HepG2 (cell line): ENCODE measurements around the gene PTCD1. TPM values are rescaled to one million over a fixed set of nuclear protein-coding genes. Genes with fewer than 3 reads are reported as not detected.

Experiments
- ATAC-seq: fragments of 200-7000 bp; cut with Tn5 transposase; 3 replicates; pipeline ENCODE4 v1.9.1; 2020; ENCODE audit warnings: mild to moderate bottlenecking, moderate library complexity
- BruUV-seq: library from RNA; stranded (reverse); fragments of 400-500 nt; replicated peaks from 2 replicates; lab custom pipeline; 2021; lab: Mats Ljungman, UMichigan
- CTCF ChIA-PET: fragments of 300-600 bp; formaldehyde crosslinking; extraction: SDS; loops from one replicate; lab custom pipeline; 2021; ENCODE audit warnings: low total read pairs, inconsistent platforms, low intra/inter-chr PET ratio; lab: Yijun Ruan, JAX
- POLR2A ChIA-PET: fragments of 350-600 bp; sonication (Branson Sonifier 250); formaldehyde crosslinking; loops from one replicate; lab custom pipeline; 2020; ENCODE audit warnings: antibody characterized with exemption, inconsistent platforms; lab: Yijun Ruan, JAX
- DNase-seq: peaks from one replicate; pipeline ENCODE4 v3.0.0-alpha.2; 2015; ENCODE audit warnings: low spot score
- FAIRE-seq: peaks from 3 replicates; lab custom pipeline; 2011; peaks lifted over from hg19 to GRCh38; lab: Jason Lieb, UNC
- H2AFZ ChIP-seq: one replicate; pipeline ENCODE4 v1.6.1; 2011; ENCODE audit warnings: low read length, inconsistent platforms
- H3K27ac ChIP-seq: fragments of 300-600 bp; 3 replicates; pipeline ENCODE4 v1.8.0; 2011; ENCODE audit warnings: mixed run types, mild to moderate bottlenecking, mixed read lengths, low read length, inconsistent platforms; ENCODE audit not compliant: insufficient read depth; ENCODE audit errors: extremely low read length
- H3K27me3 ChIP-seq, 2 experiments: fragments of 200-600 bp in 1 of 2; 2 replicates in 1 of 2; 3 replicates in 1 of 2; pipeline versions ENCODE4 v1.6.0 to v1.8.0; 2011; ENCODE audit warnings: low read length in 2 of 2, mild to moderate bottlenecking in 2 of 2, moderate library complexity in 2 of 2, inconsistent platforms in 1 of 2; ENCODE audit not compliant: insufficient read depth in 2 of 2, control insufficient read depth in 1 of 2
- H3K36me3 ChIP-seq, 2 experiments: fragments of 200-600 bp in 1 of 2; replicated peaks in 1 of 2; 2 replicates in 1 of 2; 3 replicates in 1 of 2; pipeline versions ENCODE4 v1.5.1 to v1.8.0; 2011; ENCODE audit warnings: low read length in 2 of 2, inconsistent platforms in 1 of 2; ENCODE audit not compliant: insufficient read depth in 2 of 2, control insufficient read depth in 1 of 2
- H3K4me1 ChIP-seq: 2 replicates; pipeline ENCODE4 v1.5.1; 2012; ENCODE audit warnings: low read length, inconsistent platforms; ENCODE audit not compliant: insufficient read depth
- H3K4me2 ChIP-seq: 2 replicates; pipeline ENCODE4 v1.6.0; 2011; ENCODE audit warnings: low read depth, low read length, inconsistent platforms
- H3K4me3 ChIP-seq, 3 experiments: fragments of 200-600 bp in 1 of 3; sonication (generic), shearing (Covaris generic) in 1 of 3; replicated peaks in 1 of 3; 2 replicates each; pipeline ENCODE4 v1.5.1; 2011 to 2016; ENCODE audit warnings: low read length in 3 of 3, inconsistent platforms in 2 of 3, low read depth in 2 of 3, mild to moderate bottlenecking in 2 of 3, control low read depth in 1 of 3, mixed read lengths in 1 of 3; ENCODE audit not compliant: insufficient read depth in 1 of 3
- H3K79me2 ChIP-seq: one replicate; pipeline ENCODE4 v1.6.1; 2011; ENCODE audit warnings: low read length, inconsistent platforms; ENCODE audit not compliant: insufficient read depth
- H3K9ac ChIP-seq: 2 replicates; pipeline ENCODE4 v1.6.0; 2011; ENCODE audit warnings: mild to moderate bottlenecking, low read depth, low read length, inconsistent platforms; ENCODE audit not compliant: insufficient read depth
- H3K9me3 ChIP-seq: 2 replicates; pipeline ENCODE4 v1.5.1; 2012; ENCODE audit warnings: mild to moderate bottlenecking, low read length
- H4K20me1 ChIP-seq: 2 replicates; pipeline ENCODE4 v1.6.0; 2011; ENCODE audit warnings: inconsistent platforms, mild to moderate bottlenecking, low read length, moderate library complexity; ENCODE audit not compliant: insufficient read depth
- AKAP8 ChIP-seq: sonication (generic); formaldehyde crosslinking; IDR thresholded peaks from 2 replicates; pipeline ENCODE4 v1.5.1; 2020; ENCODE audit warnings: mild to moderate bottlenecking, missing genetic modification reagents
- CEBPZ ChIP-seq: IDR thresholded peaks from 2 replicates; pipeline ENCODE4 v1.6.1; 2012; ENCODE audit warnings: low read length, improper control_type of control experiment
- CENPT ChIP-seq: sonication (generic); formaldehyde crosslinking; IDR thresholded peaks from 2 replicates; pipeline ENCODE4 v1.8.0; 2022; ENCODE audit warnings: low read depth, mild to moderate bottlenecking, moderate library complexity, missing genetic modification reagents
- EP300 ChIP-seq, 3 experiments: sonication (generic) in 1 of 3; formaldehyde crosslinking in 1 of 3; IDR thresholded peaks; 2 replicates each; pipeline versions ENCODE4 v1.5.1 to v1.6.1; 2011 to 2020; ENCODE audit warnings: low read depth in 2 of 3, low read length in 2 of 3, borderline replicate concordance in 1 of 3, improper control_type of control experiment in 1 of 3, mild to moderate bottlenecking in 1 of 3, missing genetic modification reagents in 1 of 3, moderate library complexity in 1 of 3
- FOXA1 ChIP-seq, 2 experiments: fragments of 450-650 bp in 1 of 2; sonication (generic) in 1 of 2; formaldehyde crosslinking in 1 of 2; IDR thresholded peaks; 2 replicates each; pipeline versions ENCODE4 v1.4.0 to v1.6.1; 2016 to 2020; ENCODE audit warnings: missing genetic modification reagents in 1 of 2
- MLLT10 ChIP-seq: sonication (generic); formaldehyde crosslinking; IDR thresholded peaks from 2 replicates; pipeline ENCODE4 v1.4.0; 2020; ENCODE audit warnings: missing genetic modification reagents
- MTF1 ChIP-seq: sonication (generic); formaldehyde crosslinking; IDR thresholded peaks from 2 replicates; pipeline ENCODE4 v1.5.0; 2020; ENCODE audit warnings: missing genetic modification reagents
- ONECUT2 ChIP-seq: sonication (generic); formaldehyde crosslinking; IDR thresholded peaks from 2 replicates; pipeline ENCODE4 v1.4.0; 2020; ENCODE audit warnings: missing genetic modification reagents
- ZNF18 ChIP-seq: sonication (generic); formaldehyde crosslinking; IDR thresholded peaks from 2 replicates; pipeline ENCODE4 v1.8.0; 2022; ENCODE audit warnings: mild to moderate bottlenecking, missing genetic modification reagents; ENCODE audit not compliant: insufficient replicate concordance
- ZNF296 ChIP-seq: sonication (generic); formaldehyde crosslinking; conservative IDR thresholded peaks from 2 replicates; pipeline ENCODE4 v1.5.0; 2020; ENCODE audit warnings: mild to moderate bottlenecking, missing genetic modification reagents
- ZNF414 ChIP-seq: sonication (generic); formaldehyde crosslinking; IDR thresholded peaks from 2 replicates; pipeline ENCODE4 v1.5.0; 2020; ENCODE audit warnings: missing genetic modification reagents
- ZNF776 ChIP-seq: sonication (generic); formaldehyde crosslinking; IDR thresholded peaks from 2 replicates; pipeline ENCODE4 v1.4.0; 2020; ENCODE audit warnings: mild to moderate bottlenecking, missing genetic modification reagents
- ZSCAN21 ChIP-seq: sonication (generic); formaldehyde crosslinking; IDR thresholded peaks from 2 replicates; pipeline ENCODE4 v1.8.0; 2022; ENCODE audit warnings: mild to moderate bottlenecking, missing genetic modification reagents, moderate library complexity, borderline replicate concordance
- WGBS: methylation state at CpG from one replicate; pipeline ENCODE4 v1.1.6; 2017; ENCODE audit warnings: low lambda C conversion rate; 5-methylcytosine and 5-hydroxymethylcytosine counted together
- in situ Hi-C: cut with HindIII; loops from 2 replicates; pipeline ENCODE4 v1.10.0; 2017; ENCODE audit warnings: low pct_unique_long_range_greater_than_20kb; ENCODE audit not compliant: extremely low pct_ligation_motif_present
- intact Hi-C: fragments of 100-400 bp; cut with micrococcal nuclease; formaldehyde crosslinking; loops from one replicate; pipeline ENCODE4 v1.10.0; 2022; ENCODE audit not compliant: unreplicated experiment
- polyA plus RNA-seq, 8 experiments: library from polyadenylated mRNA; depleted of rRNA in 3 of 8; stranded (reverse) in 7 of 8; unstranded in 1 of 8; fragments of >200 nt; fragmentation: Illumina TruSeq in 4 of 8; extraction: Trizol in 4 of 8; gene quantifications; 2 replicates each; pipeline versions ENCODE4 v1.2.1 to v1.2.3, GENCODE V29; 2011 to 2016; ENCODE audit warnings: low read depth in 4 of 8, missing spikeins in 1 of 8, mixed read lengths in 1 of 8; ENCODE audit not compliant: insufficient read depth in 1 of 8
- total RNA-seq, 5 experiments: library from RNA; depleted of rRNA; stranded (reverse); fragments of >200 nt; fragmentation: Illumina TruSeq; extraction: Trizol; gene quantifications; 2 replicates each; pipeline ENCODE4 v1.2.3, GENCODE V29; 2016; ENCODE audit warnings: low read depth in 1 of 5
- TF ChIP-seq, protein P1 (sequence below): sonication (generic); formaldehyde crosslinking; IDR thresholded peaks from 2 replicates; pipeline ENCODE4 v1.5.0; 2020; ENCODE audit warnings: mild to moderate bottlenecking, missing genetic modification reagents

The PTCD1 gene
- total and polyA plus RNA-seq, 2 of the 13 experiments (the other 11 are each of a cell fraction or from before 2014, with no cell fraction given): 3.0 to 8.4 TPM

- TF ChIP-seq, protein P1, sequence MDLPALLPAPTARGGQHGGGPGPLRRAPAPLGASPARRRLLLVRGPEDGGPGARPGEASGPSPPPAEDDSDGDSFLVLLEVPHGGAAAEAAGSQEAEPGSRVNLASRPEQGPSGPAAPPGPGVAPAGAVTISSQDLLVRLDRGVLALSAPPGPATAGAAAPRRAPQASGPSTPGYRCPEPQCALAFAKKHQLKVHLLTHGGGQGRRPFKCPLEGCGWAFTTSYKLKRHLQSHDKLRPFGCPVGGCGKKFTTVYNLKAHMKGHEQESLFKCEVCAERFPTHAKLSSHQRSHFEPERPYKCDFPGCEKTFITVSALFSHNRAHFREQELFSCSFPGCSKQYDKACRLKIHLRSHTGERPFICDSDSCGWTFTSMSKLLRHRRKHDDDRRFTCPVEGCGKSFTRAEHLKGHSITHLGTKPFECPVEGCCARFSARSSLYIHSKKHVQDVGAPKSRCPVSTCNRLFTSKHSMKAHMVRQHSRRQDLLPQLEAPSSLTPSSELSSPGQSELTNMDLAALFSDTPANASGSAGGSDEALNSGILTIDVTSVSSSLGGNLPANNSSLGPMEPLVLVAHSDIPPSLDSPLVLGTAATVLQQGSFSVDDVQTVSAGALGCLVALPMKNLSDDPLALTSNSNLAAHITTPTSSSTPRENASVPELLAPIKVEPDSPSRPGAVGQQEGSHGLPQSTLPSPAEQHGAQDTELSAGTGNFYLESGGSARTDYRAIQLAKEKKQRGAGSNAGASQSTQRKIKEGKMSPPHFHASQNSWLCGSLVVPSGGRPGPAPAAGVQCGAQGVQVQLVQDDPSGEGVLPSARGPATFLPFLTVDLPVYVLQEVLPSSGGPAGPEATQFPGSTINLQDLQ: no peak
Observed at GRCh38 chr7:99449326-99449725, 10.7 kb upstream of the PTCD1 start (continued).

GRCh38 chr7:99448855-99449254 lies 10.3 kb upstream of the PTCD1 start:
- POLR2A ChIA-PET: interaction anchor here (1.5 kb wide), 1 partner anchor 10 kb away, joined by 4 read pairs; the partner anchor contains the start of genes CPSF4 and PTCD1
- DNase-seq: no peak
- ATAC-seq: no peak
- WGBS: 98% methylated on average over 7 of the region's 10 CpGs
- no TSS peak for BruUV-seq
- in situ Hi-C loops: no loop called here
- H3K79me2 ChIP-seq: no peaks in the 10 kb centered on the region
- H3K4me2 ChIP-seq: no peak overlapping the region
- FAIRE-seq: no peak
- no peaks in the 10 kb centered on the region for H3K4me1 ChIP-seq
- no peak overlapping the region for H3K27ac ChIP-seq
- intact Hi-C loops: no loop called here
- CTCF ChIA-PET: no interaction called here
- no peaks in the 10 kb centered on the region for H3K9me3 ChIP-seq
- no peak overlapping the region for H3K4me3 ChIP-seq
- H2AFZ ChIP-seq: no peak overlapping the region
- no peak overlapping the region for H3K9ac ChIP-seq
- H4K20me1 ChIP-seq: peaks cover 2% of the 10 kb centered on the region; the same call in 1 of the 2 replicates
- H3K27me3 ChIP-seq: no peaks in the 10 kb centered on the region
- peaks cover 35 to 84% of the 10 kb centered on the region in 2 experiments for H3K36me3 ChIP-seq
- TF ChIP-seq CENPT (no peak), MTF1 (CRISPR knock-in tag) (no peak), CEBPZ (no peak), ZNF414 (CRISPR knock-in tag) (no peak), ZNF18 (CRISPR knock-in tag) (no peak), AKAP8 (CRISPR knock-in tag) (no peak), ZNF776 (CRISPR knock-in tag) (no peak), MLLT10 (CRISPR knock-in tag) (no peak), ZSCAN21 (CRISPR knock-in tag) (no peak), FOXA1 (IDR thresholded peaks at IDR 0.05) (no peak), FOXA1 (CRISPR knock-in tag; IDR thresholded peaks at IDR 0.05) (no peak), ONECUT2 (CRISPR knock-in tag) (no peak), ZNF296 (CRISPR knock-in tag) (no peak), EP300 (IDR thresholded peaks at IDR 0.05; ENCODE audit: low read depth in 2 of 2, low read length in 2 of 2) (no peak), EP300 (CRISPR knock-in tag; IDR thresholded peaks at IDR 0.05; ENCODE audit: borderline replicate concordance) (no peak)
